ENCODE data around the gene NFATC1. TPM values are rescaled to one million over a fixed set of nuclear protein-coding genes. Genes with fewer than 3 reads are reported as not detected.

The NFATC1 gene
- polyA plus RNA-seq, 1 of the 3 experiments (the other 2 are of a cell fraction): 0.02 TPM

DNA sequence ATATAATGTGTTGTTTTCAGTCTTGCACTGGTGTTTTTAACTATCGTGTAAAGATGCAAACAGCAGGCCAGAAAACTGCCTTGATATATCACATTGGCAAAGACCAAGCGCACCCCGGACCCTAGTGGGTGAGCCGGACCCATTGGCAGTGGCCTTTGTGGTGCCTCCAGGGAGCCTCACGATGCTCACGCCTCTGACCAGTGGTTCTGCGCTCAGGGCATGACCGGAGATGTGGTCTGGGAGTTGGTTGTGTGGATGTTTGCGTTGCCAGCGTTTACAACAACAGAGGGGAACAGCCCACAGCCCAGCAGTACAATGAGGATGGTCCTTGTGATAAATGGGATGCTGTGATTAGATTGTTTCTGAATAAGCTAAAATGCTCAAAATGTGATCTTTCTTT, 32.6 kb downstream of the NFATC1 start:
- ChIA-PET CTCF (no interaction called here), POLR2A (no interaction called here)
- Histone ChIP-seq H3K9ac (no peak overlapping the region), H3F3A (replicated peaks; ENCODE audit: insufficient read depth) (peaks cover 3% of the 10 kb centered on the region), H4K20me1 (ENCODE audit: insufficient read depth) (0 out of 2 replicates have a peak, but pooled peaks cover 4% of the 10 kb centered on the region), H3K27ac (ENCODE audit: low read depth in 2 of 2, low read length in 1 of 2) (no peak overlapping the region), H3K4me1 (ENCODE audit: control insufficient read depth in 1 of 2, insufficient read depth in 2 of 2, low read depth in 1 of 2, low read length in 1 of 2) (no peaks in the 10 kb centered on the region), H3K4me2 (no peak overlapping the region), H3K4me3 (ENCODE audit: low read depth in 2 of 2, low read length in 1 of 2) (no peak overlapping the region), H3K9me3 (no peaks in the 10 kb centered on the region), H3K27me3 (ENCODE audit: insufficient read depth) (peaks cover 93% of the 10 kb centered on the region), H2AFZ (ENCODE audit: low read depth) (no peak overlapping the region), H3K36me3 (replicated peaks in 1 of 2; ENCODE audit: control insufficient read depth in 1 of 2, insufficient read depth in 2 of 2, low read length in 1 of 2) (no peaks in the 10 kb centered on the region), H3K9me2 (no peaks in the 10 kb centered on the region), H3K79me2 (ENCODE audit: insufficient read depth) (no peaks in the 10 kb centered on the region)
- WGBS (ENCODE audit: low lambda C conversion rate): 40% methylated on average over 10 of the region's 10 CpGs
- TF ChIP-seq EZH2phosphoT487 (IDR thresholded peaks at IDR 0.05; ENCODE audit: borderline replicate concordance, low read depth) (no peak), TEAD4 (IDR thresholded peaks at IDR 0.05; ENCODE audit: borderline replicate concordance, insufficient read depth) (no peak), RFX5 (IDR thresholded peaks at IDR 0.05; ENCODE audit: low read length) (no peak), FOXJ3 (CRISPR knock-in tag; IDR thresholded peaks at IDR 0.05) (no peak), MXI1 (IDR thresholded peaks at IDR 0.05; ENCODE audit: low read depth, low read length) (no peak), RXRA (IDR thresholded peaks at IDR 0.05; ENCODE audit: borderline replicate concordance, low read depth) (no peak), NFIC (IDR thresholded peaks at IDR 0.05; ENCODE audit: borderline replicate concordance) (no peak), RCOR1 (IDR thresholded peaks at IDR 0.05; ENCODE audit: low read length) (no peak), TCF12 (IDR thresholded peaks at IDR 0.05) (no peak), FOXM1 (IDR thresholded peaks at IDR 0.05; ENCODE audit: low read depth) (no peak), USF1 (IDR thresholded peaks at IDR 0.05; ENCODE audit: borderline replicate concordance, low read depth) (no peak), SMC3 (IDR thresholded peaks at IDR 0.05; ENCODE audit: low read depth, low read length) (no peak), POLR2AphosphoS5 (IDR thresholded peaks at IDR 0.05; ENCODE audit: low read depth, low read length) (no peak), ELF1 (IDR thresholded peaks at IDR 0.05) (no peak), GABPA (IDR thresholded peaks at IDR 0.05; ENCODE audit: low read depth) (no peak), IRF3 (IDR thresholded peaks at IDR 0.05; ENCODE audit: low read depth, low read length) (no peak), FOSL2 (IDR thresholded peaks at IDR 0.05; ENCODE audit: borderline replicate concordance, low read depth) (no peak), EP300 (IDR thresholded peaks at IDR 0.05; ENCODE audit: borderline replicate concordance in 1 of 2, low read depth in 1 of 2, low read length in 1 of 2) (no peak), REST (IDR thresholded peaks at IDR 0.05; ENCODE audit: low read depth, low read length) (no peak)
- TF ChIP-seq, protein P1, sequence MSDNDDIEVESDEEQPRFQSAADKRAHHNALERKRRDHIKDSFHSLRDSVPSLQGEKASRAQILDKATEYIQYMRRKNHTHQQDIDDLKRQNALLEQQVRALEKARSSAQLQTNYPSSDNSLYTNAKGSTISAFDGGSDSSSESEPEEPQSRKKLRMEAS (IDR thresholded peaks at IDR 0.05; ENCODE audit: low read depth): no peak
- no peak for DNase-seq
